IMR-90 (cell line): ENCODE measurements around the gene NRN1. TPM values are rescaled to one million over a fixed set of nuclear protein-coding genes. Genes with fewer than 3 reads are reported as not detected.
A peak's percentile ranks its signal among the peaks of the same experiment; 100 is the strongest.

Source experiments
- ATAC-seq: fragments of 200-7000 bp; cut with Tn5 transposase; 2 replicates; pipeline ENCODE4 v1.9.1; 2020; ENCODE audit warnings: low read depth, mild to moderate bottlenecking, moderate library complexity
- BruUV-seq: library from RNA; stranded (reverse); fragments of 400-500 nt; replicated peaks from 2 replicates; lab custom pipeline; 2021; lab: Mats Ljungman, UMichigan
- CTCF ChIA-PET: fragments of 300-600 bp; formaldehyde crosslinking; extraction: SDS; loops from one replicate; lab custom pipeline; 2021; ENCODE audit warnings: antibody characterized with exemption; lab: Yijun Ruan, JAX
- POLR2A ChIA-PET: fragments of 300-600 bp; sonication (Branson Sonifier 250); formaldehyde crosslinking; loops from one replicate; lab custom pipeline; 2022; ENCODE audit warnings: antibody characterized with exemption; ENCODE audit not compliant: unreplicated experiment; lab: Charles Lee
- DNase-seq: peaks from one replicate; pipeline ENCODE4 v3.0.0; 2013
- H2AFZ ChIP-seq: replicated peaks from 2 replicates; pipeline ENCODE3; 2013; ENCODE audit warnings: low read length, mild to moderate bottlenecking; ENCODE audit not compliant: poor library complexity
- H2AK5ac ChIP-seq: 2 replicates; pipeline ENCODE4 v1.6.1; 2013; ENCODE audit warnings: low read depth, low read length, inconsistent platforms
- H2AK9ac ChIP-seq: replicated peaks from 2 replicates; pipeline ENCODE3; 2013; ENCODE audit warnings: mild to moderate bottlenecking, low read depth, low read length, moderate library complexity; ENCODE audit not compliant: poor library complexity
- H2BK120ac ChIP-seq: 2 replicates; pipeline ENCODE4 v1.6.1; 2013; ENCODE audit warnings: low read depth, low read length, inconsistent platforms
- H2BK15ac ChIP-seq: 3 replicates; pipeline ENCODE4 v1.6.1; 2013; ENCODE audit warnings: low read depth, low read length, inconsistent platforms
- H2BK20ac ChIP-seq: 2 replicates; pipeline ENCODE4 v1.6.1; 2013; ENCODE audit warnings: low read depth, mild to moderate bottlenecking, inconsistent platforms, low read length, moderate library complexity
- H2BK5ac ChIP-seq: 2 replicates; pipeline ENCODE4 v1.6.1; 2013; ENCODE audit warnings: mild to moderate bottlenecking, low read depth, low read length, inconsistent platforms; ENCODE audit not compliant: poor library complexity, severe bottlenecking
- H3K14ac ChIP-seq: replicated peaks from 2 replicates; pipeline ENCODE4 v1.6.1; 2013; ENCODE audit warnings: low read depth, low read length, inconsistent platforms
- H3K18ac ChIP-seq: 2 replicates; pipeline ENCODE4 v1.6.1; 2013; ENCODE audit warnings: low read depth, low read length, control low read depth
- H3K23ac ChIP-seq: 2 replicates; pipeline ENCODE4 v1.6.1; 2013; ENCODE audit warnings: low read depth, low read length, inconsistent platforms
- H3K27ac ChIP-seq: 2 replicates; pipeline ENCODE4 v1.5.1; 2013; ENCODE audit warnings: mild to moderate bottlenecking, control low read depth, low read length; ENCODE audit not compliant: insufficient read depth
- H3K27me3 ChIP-seq: 2 replicates; pipeline ENCODE4 v1.6.1; 2013; ENCODE audit warnings: low read length; ENCODE audit not compliant: control insufficient read depth, insufficient read depth
- H3K36me3 ChIP-seq: 2 replicates; pipeline ENCODE4 v1.6.1; 2013; ENCODE audit warnings: low read length, mixed read lengths; ENCODE audit not compliant: control insufficient read depth, insufficient read depth
- H3K4ac ChIP-seq: 2 replicates; pipeline ENCODE4 v1.6.1; 2013; ENCODE audit warnings: low read depth, low read length, inconsistent platforms
- H3K4me1 ChIP-seq: 2 replicates; pipeline ENCODE4 v1.6.1; 2013; ENCODE audit warnings: low read length, mixed read lengths; ENCODE audit not compliant: control insufficient read depth, insufficient read depth
- H3K4me2 ChIP-seq: 2 replicates; pipeline ENCODE4 v1.6.1; 2013; ENCODE audit warnings: low read depth, mild to moderate bottlenecking, control low read depth, low read length, moderate library complexity
- H3K4me3 ChIP-seq: 2 replicates; pipeline ENCODE4 v1.5.1; 2013; ENCODE audit warnings: low read depth, mild to moderate bottlenecking, control low read depth, low read length, moderate library complexity; ENCODE audit not compliant: insufficient read depth
- H3K56ac ChIP-seq: 2 replicates; pipeline ENCODE4 v1.6.1; 2013; ENCODE audit warnings: low read length, inconsistent platforms; ENCODE audit not compliant: insufficient read depth; ENCODE audit errors: extremely low read depth
- H3K79me1 ChIP-seq, 2 experiments: 2 replicates each; pipeline ENCODE4 v1.6.1; 2013; ENCODE audit warnings: low read length in 2 of 2, inconsistent platforms in 1 of 2, low read depth in 1 of 2
- H3K9ac ChIP-seq: 2 replicates; pipeline ENCODE4 v1.6.1; 2013; ENCODE audit warnings: low read depth, low read length, control low read depth
- H3K9me1 ChIP-seq: 2 replicates; pipeline ENCODE4 v1.6.1; 2013; ENCODE audit warnings: low read length, inconsistent platforms; ENCODE audit not compliant: insufficient read depth
- H3K9me3 ChIP-seq: 2 replicates; pipeline ENCODE4 v1.6.1; 2013; ENCODE audit warnings: low read length; ENCODE audit not compliant: control insufficient read depth, insufficient read depth
- H4K20me1 ChIP-seq: 2 replicates; pipeline ENCODE4 v1.6.1; 2013; ENCODE audit warnings: low read length, inconsistent platforms; ENCODE audit not compliant: insufficient read depth
- H4K5ac ChIP-seq: 2 replicates; pipeline ENCODE4 v1.6.1; 2013; ENCODE audit warnings: mild to moderate bottlenecking, low read depth, low read length, control low read depth
- H4K8ac ChIP-seq, 2 experiments: 2 replicates each; pipeline ENCODE4 v1.6.1; 2013; ENCODE audit warnings: low read depth in 2 of 2, low read length in 2 of 2, control low read depth in 1 of 2, inconsistent platforms in 1 of 2
- H4K91ac ChIP-seq: 2 replicates; pipeline ENCODE4 v1.6.1; 2013; ENCODE audit warnings: low read depth, low read length, inconsistent platforms; ENCODE audit not compliant: insufficient read depth
- BHLHE40 ChIP-seq: fragments of 150-350 bp; IDR thresholded peaks from 2 replicates; pipeline ENCODE4 v1.6.1; 2016; ENCODE audit warnings: mild to moderate bottlenecking, low read depth, low read length
- RAD21 ChIP-seq: IDR thresholded peaks from 2 replicates; pipeline ENCODE4 v1.6.1; 2012; ENCODE audit warnings: low read length, improper control_type of control experiment
- RFX5 ChIP-seq: IDR thresholded peaks from 2 replicates; pipeline ENCODE4 v1.8.0; 2012; ENCODE audit warnings: low read depth, mild to moderate bottlenecking, low read length, moderate library complexity
- WGBS, 2 experiments: methylation state at CpG; one replicate each; pipeline versions ENCODE4 v1.1.5 to v1.1.7; 2013; ENCODE audit warnings: missing lambda C conversion rate in 2 of 2; ENCODE audit not compliant: insufficient read length in 1 of 2; ENCODE audit errors: extremely low coverage in 2 of 2; 5-methylcytosine and 5-hydroxymethylcytosine counted together
- dilution Hi-C: fragments of 300-500 bp; cut with HindIII; formaldehyde crosslinking; loops from one replicate; pipeline ENCODE4 v1.14.3; 2018; ENCODE audit warnings: low sequenced_read_pairs; ENCODE audit not compliant: unreplicated experiment
- in situ Hi-C: fragments of 300-500 bp; cut with MboI; formaldehyde crosslinking; loops from 3 replicates; pipeline ENCODE4 v1.14.3; 2019; ENCODE audit warnings: low sequenced_read_pairs, inconsistent platforms, mixed read lengths
- intact Hi-C: fragments of 100-400 bp; cut with micrococcal nuclease; formaldehyde crosslinking; loops from 2 replicates; pipeline ENCODE4 v1.10.0; 2022
- polyA plus RNA-seq, 3 experiments: library from polyadenylated mRNA; depleted of rRNA; stranded (reverse); fragments of >200 nt; gene quantifications; 2 replicates each; pipeline ENCODE4 v1.2.3, GENCODE V29; 2012; ENCODE audit warnings: low replicate concordance in 1 of 3
- total RNA-seq: library from RNA; depleted of rRNA; stranded (reverse); fragments of >200 nt; gene quantifications from 2 replicates; pipeline ENCODE4 v1.2.3, GENCODE V29; 2012
- TF ChIP-seq, protein P1 (sequence below): fragments of 150-350 bp; IDR thresholded peaks from 2 replicates; pipeline ENCODE4 v1.6.1; 2016; ENCODE audit warnings: low read depth, mild to moderate bottlenecking, low read length, moderate library complexity, borderline replicate concordance

NRN1 gene
- total and polyA plus RNA-seq, 2 of the 4 experiments (the other 2 are of a cell fraction): not detected

DNA sequence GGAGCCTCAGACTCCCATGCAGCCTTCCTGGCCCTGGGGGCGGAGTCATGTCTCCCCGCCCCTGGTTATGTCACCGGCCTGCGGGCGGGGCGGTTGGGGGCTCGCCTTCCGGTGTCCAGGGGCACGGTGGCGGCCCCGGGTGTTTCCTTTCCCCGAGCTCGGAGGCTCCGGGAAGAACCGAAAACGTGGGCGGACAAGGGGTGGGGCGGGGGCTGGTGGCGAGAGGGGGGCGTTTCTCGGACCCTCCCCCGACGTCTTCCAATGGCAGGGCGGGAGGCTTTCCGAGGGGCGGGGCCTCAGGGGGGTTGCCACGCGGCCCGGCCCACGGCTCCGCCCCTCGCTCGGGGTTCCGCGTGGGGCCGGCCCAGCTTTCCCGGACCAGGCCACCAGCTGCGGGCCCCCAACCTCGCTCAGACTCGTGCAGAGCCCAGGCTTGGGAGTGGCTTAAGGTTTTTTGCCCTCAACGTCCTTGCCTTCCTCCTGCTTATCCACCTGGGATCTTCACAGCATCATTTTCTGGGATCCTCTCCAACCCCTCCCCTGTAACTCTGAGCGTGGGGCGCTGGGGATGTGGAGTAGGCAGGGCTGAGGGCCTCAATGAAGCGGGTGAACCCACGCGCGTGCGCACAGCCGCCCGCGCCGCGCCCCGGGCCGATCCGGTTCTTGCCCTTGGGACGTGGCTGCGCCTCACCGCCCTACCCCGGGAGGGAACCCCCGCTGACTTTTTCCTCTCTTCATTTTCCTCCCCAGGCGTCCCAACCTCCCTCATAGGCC, 2.1 kb upstream of the NRN1 start:
- H3K9me3 ChIP-seq: peaks cover 5% of the 10 kb centered on the region; the same call in 1 of the 2 replicates
- H2BK5ac ChIP-seq: no peak overlapping the region
- H4K5ac ChIP-seq: no peak overlapping the region
- H3K27me3 ChIP-seq: peaks cover 53% of the 10 kb centered on the region
- no peak overlapping the region for H4K91ac ChIP-seq
- H2BK15ac ChIP-seq: no peak overlapping the region
- no peaks in the 10 kb centered on the region for H4K20me1 ChIP-seq
- ChIA-PET POLR2A (no interaction called here), CTCF (no interaction called here)
- intact Hi-C loops: no loop called here
- no peak overlapping the region for H2AK9ac ChIP-seq
- no peaks in the 10 kb centered on the region for H3K9me1 ChIP-seq
- no peak overlapping the region for H2AK5ac ChIP-seq
- H3K36me3 ChIP-seq: no peaks in the 10 kb centered on the region
- TF ChIP-seq, protein P1, sequence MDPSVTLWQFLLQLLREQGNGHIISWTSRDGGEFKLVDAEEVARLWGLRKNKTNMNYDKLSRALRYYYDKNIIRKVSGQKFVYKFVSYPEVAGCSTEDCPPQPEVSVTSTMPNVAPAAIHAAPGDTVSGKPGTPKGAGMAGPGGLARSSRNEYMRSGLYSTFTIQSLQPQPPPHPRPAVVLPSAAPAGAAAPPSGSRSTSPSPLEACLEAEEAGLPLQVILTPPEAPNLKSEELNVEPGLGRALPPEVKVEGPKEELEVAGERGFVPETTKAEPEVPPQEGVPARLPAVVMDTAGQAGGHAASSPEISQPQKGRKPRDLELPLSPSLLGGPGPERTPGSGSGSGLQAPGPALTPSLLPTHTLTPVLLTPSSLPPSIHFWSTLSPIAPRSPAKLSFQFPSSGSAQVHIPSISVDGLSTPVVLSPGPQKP: no peak
- no peak for TF ChIP-seq BHLHE40
- TF ChIP-seq RFX5: no peak
- no peak for TF ChIP-seq RAD21
- no peaks in the 10 kb centered on the region for H3K79me1 ChIP-seq
- no peak overlapping the region for H4K8ac ChIP-seq
- no peak overlapping the region for H3K4ac ChIP-seq
- no peaks in the 10 kb centered on the region; the same call in 1 of the 2 replicates for H3K4me1 ChIP-seq
- 2% methylated on average over 9 of the region's 62 CpGs; no CpG with 5 or more reads in 1 of the 2 experiments for WGBS, 2 experiments
- no peak overlapping the region for H3K23ac ChIP-seq
- H3K56ac ChIP-seq: no peak overlapping the region
- H3K18ac ChIP-seq: no peak overlapping the region
- no peak overlapping the region for H2BK20ac ChIP-seq
- no peak overlapping the region for H2BK120ac ChIP-seq
- no TSS peak for BruUV-seq
- dilution Hi-C loops: no loop called here
- DNase-seq: no peak
- H3K14ac ChIP-seq: no peak overlapping the region
- no peak overlapping the region for H3K9ac ChIP-seq
- ATAC-seq: peak; percentile 56
- in situ Hi-C loops: no loop called here
- H3K27ac ChIP-seq: no peak overlapping the region
- peak overlapping the region; percentile 88 for H3K4me2 ChIP-seq
- peak overlapping the region; percentile 76 for H2AFZ ChIP-seq
- peak overlapping the region; percentile 47 for H3K4me3 ChIP-seq
